Coronary artery (tissue), 2 donors: ENCODE data around the gene AFF2.

Experiments used
- DNase-seq: peaks from one replicate; pipeline ENCODE4 v3.0.0-alpha.2; 2017; ENCODE audit warnings: low spot score
- H3K27ac ChIP-seq, 2 donors: fragments of 200-600 bp; sonication (generic); one replicate each; pipeline ENCODE4 v1.5.1; 2016 to 2019
- H3K4me3 ChIP-seq: fragments of 200-600 bp; sonication (generic); 2 replicates; pipeline ENCODE4 v1.5.1; 2016; ENCODE audit warnings: mild to moderate bottlenecking, moderate library complexity
- CTCF ChIP-seq: fragments of 200-600 bp; sonication (generic); IDR thresholded peaks from one replicate; pipeline ENCODE4 v1.5.1; 2019; ENCODE audit warnings: antibody characterized with exemption

The AFF2 gene

GRCh38 chrX:148513661-148514060 is 13.2 kb downstream of the AFF2 start:
- no peak for TF ChIP-seq CTCF
- Histone ChIP-seq H3K27ac (no peak overlapping the region), H3K4me3 (no peak overlapping the region)
- no peak for DNase-seq

GRCh38 chrX:148517176-148517575 is 16.8 kb downstream of the AFF2 start:
- no peak for TF ChIP-seq CTCF
- no peak for DNase-seq
- Histone ChIP-seq H3K4me3 (no peak overlapping the region), H3K27ac (no peak overlapping the region)

GRCh38 chrX:148522006-148522405 is 21.6 kb downstream of the AFF2 start:
- Histone ChIP-seq H3K4me3 (no peak overlapping the region), H3K27ac (no peak overlapping the region)
- DNase-seq: no peak
- no peak for TF ChIP-seq CTCF

GRCh38 chrX:148523303-148524080 is 23.1 kb downstream of the AFF2 start:
- no peak for DNase-seq
- no peak overlapping the region for H3K27ac ChIP-seq
- TF ChIP-seq CTCF: no peak
- H3K4me3 ChIP-seq: no peak overlapping the region

- TF ChIP-seq CTCF: no peak
- Histone ChIP-seq H3K27ac (no peak overlapping the region), H3K4me3 (no peak overlapping the region)
- DNase-seq: no peak
Observed at GRCh38 chrX:148530464-148531077, 30.2 kb downstream of the AFF2 start.

GRCh38 chrX:148534291-148534690 is 33.9 kb downstream of the AFF2 start:
- TF ChIP-seq CTCF: no peak
- DNase-seq: no peak
- no peak overlapping the region for H3K4me3 ChIP-seq

GRCh38 chrX:148535639-148536038 is 35.2 kb downstream of the AFF2 start:
- no peak for DNase-seq

More at GRCh38 chrX:148534291-148534690, 33.9 kb downstream of the AFF2 start:
- no peak overlapping the region for H3K27ac ChIP-seq

More at GRCh38 chrX:148535639-148536038, 35.2 kb downstream of the AFF2 start:
- no peak for TF ChIP-seq CTCF
- Histone ChIP-seq H3K27ac (no peak overlapping the region), H3K4me3 (no peak overlapping the region)
